Suprapubic skin (tissue), 3 donors: ENCODE data around the gene ZNF837.

Experiments
- EP300 ChIP-seq: sonication (generic); formaldehyde crosslinking; IDR thresholded peaks from one replicate; pipeline ENCODE4 v1.6.1; 2017; ENCODE audit warnings: antibody characterized with exemption
- TF ChIP-seq, protein P1 (sequence below), 2 donors: fragments of 200-600 bp in 1 of 2; fragments of 450-650 bp in 1 of 2; sonication (generic) in 1 of 2; IDR thresholded peaks; one replicate each; pipeline ENCODE4 v1.5.1; 2016 to 2019; ENCODE audit warnings: antibody characterized with exemption in 2 of 2, mild to moderate bottlenecking in 1 of 2, moderate library complexity in 1 of 2

DNA sequence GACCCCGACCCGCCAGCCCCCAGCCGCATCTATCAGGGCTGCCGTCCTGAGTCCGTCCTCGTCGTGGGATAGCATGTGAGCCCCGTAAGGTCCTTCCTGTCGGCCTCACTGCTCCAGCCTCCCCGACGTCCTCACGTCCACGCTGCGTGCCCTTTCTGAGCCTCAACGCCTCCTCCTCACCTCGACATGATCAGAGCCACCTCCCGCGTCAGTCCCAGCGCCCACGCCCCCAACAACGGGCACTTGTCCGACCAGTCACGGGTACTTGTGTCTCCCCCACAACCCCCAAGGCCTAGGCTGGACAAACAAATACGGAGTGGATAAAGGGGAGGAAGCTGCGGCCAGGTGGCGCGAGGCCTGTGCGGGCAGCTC, 18.9 kb downstream of the ZNF837 start:
- no peak for TF ChIP-seq EP300
- TF ChIP-seq, protein P1, sequence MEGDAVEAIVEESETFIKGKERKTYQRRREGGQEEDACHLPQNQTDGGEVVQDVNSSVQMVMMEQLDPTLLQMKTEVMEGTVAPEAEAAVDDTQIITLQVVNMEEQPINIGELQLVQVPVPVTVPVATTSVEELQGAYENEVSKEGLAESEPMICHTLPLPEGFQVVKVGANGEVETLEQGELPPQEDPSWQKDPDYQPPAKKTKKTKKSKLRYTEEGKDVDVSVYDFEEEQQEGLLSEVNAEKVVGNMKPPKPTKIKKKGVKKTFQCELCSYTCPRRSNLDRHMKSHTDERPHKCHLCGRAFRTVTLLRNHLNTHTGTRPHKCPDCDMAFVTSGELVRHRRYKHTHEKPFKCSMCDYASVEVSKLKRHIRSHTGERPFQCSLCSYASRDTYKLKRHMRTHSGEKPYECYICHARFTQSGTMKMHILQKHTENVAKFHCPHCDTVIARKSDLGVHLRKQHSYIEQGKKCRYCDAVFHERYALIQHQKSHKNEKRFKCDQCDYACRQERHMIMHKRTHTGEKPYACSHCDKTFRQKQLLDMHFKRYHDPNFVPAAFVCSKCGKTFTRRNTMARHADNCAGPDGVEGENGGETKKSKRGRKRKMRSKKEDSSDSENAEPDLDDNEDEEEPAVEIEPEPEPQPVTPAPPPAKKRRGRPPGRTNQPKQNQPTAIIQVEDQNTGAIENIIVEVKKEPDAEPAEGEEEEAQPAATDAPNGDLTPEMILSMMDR (IDR thresholded peaks at IDR 0.05) = no peak
